HepG2 (cell line): ENCODE results near the gene MPPE1. TPM values are rescaled to one million over a fixed set of nuclear protein-coding genes. Genes with fewer than 3 reads are reported as not detected.

Experiments used
- ATF7 ChIP-seq, 2 experiments: fragments of 450-650 bp in 1 of 2; sonication (generic) in 1 of 2; formaldehyde crosslinking in 1 of 2; IDR thresholded peaks; 2 replicates each; pipeline versions ENCODE4 v1.4.0 to v1.6.1; 2016 to 2020; ENCODE audit warnings: antibody characterized with exemption in 1 of 2, mild to moderate bottlenecking in 1 of 2, missing genetic modification reagents in 1 of 2
- FOXO4 ChIP-seq: sonication (generic); formaldehyde crosslinking; conservative IDR thresholded peaks from 2 replicates; pipeline ENCODE4 v1.8.1; 2023; ENCODE audit warnings: missing genetic modification reagents
- HMGXB4 ChIP-seq, 2 experiments: sonication (generic) in 1 of 2; formaldehyde crosslinking in 1 of 2; IDR thresholded peaks; 2 replicates each; pipeline versions ENCODE4 v1.4.0 to v1.6.1; 2018 to 2020; ENCODE audit warnings: missing genetic modification reagents in 2 of 2, borderline replicate concordance in 1 of 2, low read depth in 1 of 2, mild to moderate bottlenecking in 1 of 2, missing biosample characterization in 1 of 2
- IKZF5 ChIP-seq: IDR thresholded peaks from 2 replicates; pipeline ENCODE4 v1.6.1; 2018; ENCODE audit warnings: missing genetic modification reagents, mild to moderate bottlenecking, missing compliant biosample characterization
- IRX3 ChIP-seq: sonication (generic); formaldehyde crosslinking; IDR thresholded peaks from 2 replicates; pipeline ENCODE4 v1.8.1; 2023; ENCODE audit warnings: mild to moderate bottlenecking, low read depth, missing genetic modification reagents, borderline replicate concordance
- LBX2 ChIP-seq: sonication (generic); formaldehyde crosslinking; IDR thresholded peaks from 2 replicates; pipeline ENCODE4 v1.5.0; 2020; ENCODE audit warnings: missing genetic modification reagents, mild to moderate bottlenecking, borderline replicate concordance
- MBNL3 ChIP-seq: fragments of 250-450 bp; sonication (Bioruptor Pico); conservative IDR thresholded peaks from 2 replicates; pipeline ENCODE4 v1.8.0; 2022; ENCODE audit warnings: mild to moderate bottlenecking, inconsistent platforms
- NR2F6 ChIP-seq, 2 experiments: IDR thresholded peaks; 2 replicates each; pipeline ENCODE4 v1.6.1; 2016; ENCODE audit warnings: antibody characterized with exemption in 1 of 2, mild to moderate bottlenecking in 1 of 2
- PITX1 ChIP-seq: sonication (generic); formaldehyde crosslinking; IDR thresholded peaks from 2 replicates; pipeline ENCODE4 v1.5.1; 2020; ENCODE audit warnings: mild to moderate bottlenecking, missing genetic modification reagents
- POGZ ChIP-seq: sonication (generic); formaldehyde crosslinking; IDR thresholded peaks from 2 replicates; pipeline ENCODE4 v1.4.0; 2020; ENCODE audit warnings: mild to moderate bottlenecking, missing genetic modification reagents
- REL ChIP-seq: sonication (generic); formaldehyde crosslinking; conservative IDR thresholded peaks from 2 replicates; pipeline ENCODE4 v1.8.0; 2022; ENCODE audit warnings: mild to moderate bottlenecking, missing genetic modification reagents, moderate library complexity
- SAFB2 ChIP-seq: sonication (generic); formaldehyde crosslinking; IDR thresholded peaks from 2 replicates; pipeline ENCODE4 v1.5.1; 2020; ENCODE audit warnings: missing genetic modification reagents, low read depth, mild to moderate bottlenecking, borderline replicate concordance
- SIN3A ChIP-seq: IDR thresholded peaks from 2 replicates; pipeline ENCODE4 v1.6.1; 2011; ENCODE audit warnings: low read depth, mild to moderate bottlenecking, control low read depth, low read length, borderline replicate concordance
- SOX6 ChIP-seq, 2 experiments: fragments of 450-650 bp in 1 of 2; sonication (generic) in 1 of 2; formaldehyde crosslinking in 1 of 2; IDR thresholded peaks; 2 replicates each; pipeline versions ENCODE4 v1.4.0 to v1.6.1; 2017 to 2020; ENCODE audit warnings: antibody characterized with exemption in 1 of 2, mild to moderate bottlenecking in 1 of 2, missing genetic modification reagents in 1 of 2
- SP5 ChIP-seq: IDR thresholded peaks from 2 replicates; pipeline ENCODE4 v1.6.1; 2016; ENCODE audit warnings: low read depth, borderline replicate concordance
- TBX2 ChIP-seq: sonication (generic); formaldehyde crosslinking; IDR thresholded peaks from 2 replicates; pipeline ENCODE4 v1.5.0; 2020; ENCODE audit warnings: missing genetic modification reagents, mild to moderate bottlenecking, borderline replicate concordance
- ZNF124 ChIP-seq: sonication (generic); formaldehyde crosslinking; IDR thresholded peaks from 2 replicates; pipeline ENCODE4 v1.4.0; 2020; ENCODE audit warnings: missing genetic modification reagents
- ZNF20 ChIP-seq: sonication (generic); formaldehyde crosslinking; IDR thresholded peaks from 2 replicates; pipeline ENCODE4 v1.4.0; 2020; ENCODE audit warnings: mild to moderate bottlenecking, moderate library complexity, missing genetic modification reagents
- ZNF484 ChIP-seq: sonication (generic); formaldehyde crosslinking; IDR thresholded peaks from 2 replicates; pipeline ENCODE4 v1.5.1; 2020; ENCODE audit warnings: mild to moderate bottlenecking, low read depth, missing genetic modification reagents, borderline replicate concordance
- polyA plus RNA-seq, 8 experiments: library from polyadenylated mRNA; depleted of rRNA in 3 of 8; stranded (reverse) in 7 of 8; unstranded in 1 of 8; fragments of >200 nt; fragmentation: Illumina TruSeq in 4 of 8; extraction: Trizol in 4 of 8; gene quantifications; 2 replicates each; pipeline versions ENCODE4 v1.2.1 to v1.2.3, GENCODE V29; 2011 to 2016; ENCODE audit warnings: low read depth in 4 of 8, missing spikeins in 1 of 8, mixed read lengths in 1 of 8; ENCODE audit not compliant: insufficient read depth in 1 of 8
- total RNA-seq, 5 experiments: library from RNA; depleted of rRNA; stranded (reverse); fragments of >200 nt; fragmentation: Illumina TruSeq; extraction: Trizol; gene quantifications; 2 replicates each; pipeline ENCODE4 v1.2.3, GENCODE V29; 2016; ENCODE audit warnings: low read depth in 1 of 5
- TF ChIP-seq, protein P1 (sequence below): sonication (generic); formaldehyde crosslinking; IDR thresholded peaks from 2 replicates; pipeline ENCODE4 v1.4.0; 2020; ENCODE audit warnings: missing genetic modification reagents

MPPE1 gene
- total and polyA plus RNA-seq, 2 of the 13 experiments (the other 11 are each of a cell fraction or from before 2014, with no cell fraction given): 9.6 to 11.9 TPM

DNA sequence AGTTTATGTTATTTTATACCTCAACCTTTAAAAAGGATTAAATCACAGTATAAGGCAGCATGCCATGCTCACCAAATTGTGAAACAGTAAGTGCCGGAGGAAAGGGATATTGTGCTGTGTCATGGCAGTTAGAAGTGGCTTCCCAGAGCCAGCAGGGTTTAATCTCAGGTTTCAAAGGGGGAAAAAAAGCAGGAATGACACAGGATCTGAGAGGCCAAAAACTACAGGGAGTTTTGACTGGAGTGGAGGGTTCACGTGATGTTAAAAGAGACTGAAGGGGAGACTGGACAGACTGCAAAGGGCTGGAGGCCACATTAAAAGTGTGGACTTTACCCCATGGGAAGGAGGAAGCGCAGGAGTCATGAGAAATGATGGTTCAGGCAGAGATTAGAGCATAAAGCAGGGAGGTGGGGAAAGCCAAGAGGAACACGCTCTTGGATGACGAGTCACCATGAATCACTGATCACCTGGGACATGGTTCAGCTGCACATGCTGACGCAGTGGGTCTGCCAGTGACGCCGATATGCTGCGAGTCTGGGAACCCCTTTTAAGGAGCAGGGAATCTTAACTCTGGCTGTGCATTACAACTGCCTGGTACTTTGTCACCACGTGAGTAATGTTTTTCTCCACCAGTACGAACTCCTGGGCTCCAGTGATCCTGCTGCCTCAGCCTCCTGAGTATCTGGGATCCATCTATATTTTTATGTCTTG is 50.8 kb downstream of the MPPE1 start (continued):
- TF ChIP-seq HMGXB4 (CRISPR knock-in tag; IDR thresholded peaks at IDR 0.05; ENCODE audit: borderline replicate concordance in 1 of 2, low read depth in 1 of 2): 0 out of 4 replicates have a peak, but pooled peaks have one; percentile 11 to 16
- TF ChIP-seq ZNF124 (CRISPR knock-in tag): 0 out of 2 replicates have a peak, but pooled peaks have one; percentile 42
- TF ChIP-seq ATF7 (IDR thresholded peaks at IDR 0.05): no peak
- TF ChIP-seq ATF7 (CRISPR knock-in tag; IDR thresholded peaks at IDR 0.05): 0 out of 2 replicates have a peak, but pooled peaks have one; percentile 47
- TF ChIP-seq, protein P1, sequence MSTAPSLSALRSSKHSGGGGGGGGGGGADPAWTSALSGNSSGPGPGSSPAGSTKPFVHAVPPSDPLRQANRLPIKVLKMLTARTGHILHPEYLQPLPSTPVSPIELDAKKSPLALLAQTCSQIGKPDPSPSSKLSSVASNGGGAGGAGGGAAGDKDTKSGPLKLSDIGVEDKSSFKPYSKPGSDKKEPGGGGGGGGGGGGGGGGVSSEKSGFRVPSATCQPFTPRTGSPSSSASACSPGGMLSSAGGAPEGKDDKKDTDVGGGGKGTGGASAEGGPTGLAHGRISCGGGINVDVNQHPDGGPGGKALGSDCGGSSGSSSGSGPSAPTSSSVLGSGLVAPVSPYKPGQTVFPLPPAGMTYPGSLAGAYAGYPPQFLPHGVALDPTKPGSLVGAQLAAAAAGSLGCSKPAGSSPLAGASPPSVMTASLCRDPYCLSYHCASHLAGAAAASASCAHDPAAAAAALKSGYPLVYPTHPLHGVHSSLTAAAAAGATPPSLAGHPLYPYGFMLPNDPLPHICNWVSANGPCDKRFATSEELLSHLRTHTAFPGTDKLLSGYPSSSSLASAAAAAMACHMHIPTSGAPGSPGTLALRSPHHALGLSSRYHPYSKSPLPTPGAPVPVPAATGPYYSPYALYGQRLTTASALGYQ (CRISPR knock-in tag): peak; percentile 75; the same call in 1 of the 2 replicates
- no peak for TF ChIP-seq FOXO4 (CRISPR knock-in tag)
- TF ChIP-seq REL (CRISPR knock-in tag): no peak
- TF ChIP-seq SP5 (CRISPR knock-in tag): no peak
- TF ChIP-seq NR2F6 (IDR thresholded peaks at IDR 0.05): 0 out of 2 replicates have a peak, but pooled peaks have one; percentile 35
- no peak; the same call in 1 of the 2 replicates for TF ChIP-seq NR2F6 (CRISPR knock-in tag; IDR thresholded peaks at IDR 0.05)
- TF ChIP-seq POGZ (CRISPR knock-in tag): peak; percentile 38; the same call in 1 of the 2 replicates
- no peak for TF ChIP-seq IRX3 (CRISPR knock-in tag)
- TF ChIP-seq SOX6 (IDR thresholded peaks at IDR 0.05): no peak
- TF ChIP-seq SOX6 (CRISPR knock-in tag; IDR thresholded peaks at IDR 0.05): peak; percentile 56; the same call in 1 of the 2 replicates
- no peak for TF ChIP-seq ZNF484 (CRISPR knock-in tag)
- peak; percentile 42; the same call in 1 of the 2 replicates for TF ChIP-seq SIN3A
- TF ChIP-seq LBX2 (CRISPR knock-in tag): no peak
- 0 out of 2 replicates have a peak, but pooled peaks have one; percentile 63 for TF ChIP-seq ZNF20 (CRISPR knock-in tag)
- no peak for TF ChIP-seq SAFB2 (CRISPR knock-in tag)
- TF ChIP-seq TBX2 (CRISPR knock-in tag): peak; percentile 56
- TF ChIP-seq IKZF5 (CRISPR knock-in tag): peak; percentile 25; the same call in 1 of the 2 replicates
- TF ChIP-seq PITX1: 0 out of 2 replicates have a peak, but pooled peaks have one; percentile 42
- no peak for TF ChIP-seq MBNL3
